ENCODE measurements around the gene HOXC6.

DNA sequence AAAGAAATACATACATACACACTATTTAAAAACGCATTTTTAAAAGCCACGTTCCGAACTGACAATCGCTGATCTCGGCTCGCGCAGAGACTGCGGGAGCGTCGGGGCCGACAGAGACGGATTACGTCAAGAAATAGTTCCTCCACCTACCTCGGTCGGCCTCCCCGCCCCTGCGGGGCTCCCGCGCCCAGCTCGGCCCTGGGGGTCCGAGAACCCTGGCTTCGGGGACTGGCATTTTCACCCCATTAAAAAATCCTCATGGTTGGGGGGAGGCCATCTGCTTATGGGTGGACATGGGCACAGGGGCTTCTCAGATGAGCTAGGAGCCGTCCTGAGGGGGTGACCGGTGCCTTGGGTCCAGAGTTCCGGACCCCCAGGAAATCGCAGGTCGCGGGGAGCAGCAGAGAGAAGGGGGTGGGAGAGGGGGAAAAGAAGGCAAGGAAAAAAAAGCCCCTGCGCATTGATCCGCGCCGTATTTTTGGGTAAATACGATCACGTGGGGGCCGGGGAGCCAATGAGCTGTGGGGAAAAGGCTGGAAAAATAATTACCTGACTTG is 28.6 kb upstream of the HOXC6 start:
- TF ChIP-seq, protein P1, sequence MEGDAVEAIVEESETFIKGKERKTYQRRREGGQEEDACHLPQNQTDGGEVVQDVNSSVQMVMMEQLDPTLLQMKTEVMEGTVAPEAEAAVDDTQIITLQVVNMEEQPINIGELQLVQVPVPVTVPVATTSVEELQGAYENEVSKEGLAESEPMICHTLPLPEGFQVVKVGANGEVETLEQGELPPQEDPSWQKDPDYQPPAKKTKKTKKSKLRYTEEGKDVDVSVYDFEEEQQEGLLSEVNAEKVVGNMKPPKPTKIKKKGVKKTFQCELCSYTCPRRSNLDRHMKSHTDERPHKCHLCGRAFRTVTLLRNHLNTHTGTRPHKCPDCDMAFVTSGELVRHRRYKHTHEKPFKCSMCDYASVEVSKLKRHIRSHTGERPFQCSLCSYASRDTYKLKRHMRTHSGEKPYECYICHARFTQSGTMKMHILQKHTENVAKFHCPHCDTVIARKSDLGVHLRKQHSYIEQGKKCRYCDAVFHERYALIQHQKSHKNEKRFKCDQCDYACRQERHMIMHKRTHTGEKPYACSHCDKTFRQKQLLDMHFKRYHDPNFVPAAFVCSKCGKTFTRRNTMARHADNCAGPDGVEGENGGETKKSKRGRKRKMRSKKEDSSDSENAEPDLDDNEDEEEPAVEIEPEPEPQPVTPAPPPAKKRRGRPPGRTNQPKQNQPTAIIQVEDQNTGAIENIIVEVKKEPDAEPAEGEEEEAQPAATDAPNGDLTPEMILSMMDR (IDR thresholded peaks at IDR 0.05; ENCODE audit: insufficient read depth, low read length) = no peak
- no peak for TF ChIP-seq POLR2AphosphoS5 (IDR thresholded peaks at IDR 0.05; ENCODE audit: low read depth)
- TF ChIP-seq, protein P2, sequence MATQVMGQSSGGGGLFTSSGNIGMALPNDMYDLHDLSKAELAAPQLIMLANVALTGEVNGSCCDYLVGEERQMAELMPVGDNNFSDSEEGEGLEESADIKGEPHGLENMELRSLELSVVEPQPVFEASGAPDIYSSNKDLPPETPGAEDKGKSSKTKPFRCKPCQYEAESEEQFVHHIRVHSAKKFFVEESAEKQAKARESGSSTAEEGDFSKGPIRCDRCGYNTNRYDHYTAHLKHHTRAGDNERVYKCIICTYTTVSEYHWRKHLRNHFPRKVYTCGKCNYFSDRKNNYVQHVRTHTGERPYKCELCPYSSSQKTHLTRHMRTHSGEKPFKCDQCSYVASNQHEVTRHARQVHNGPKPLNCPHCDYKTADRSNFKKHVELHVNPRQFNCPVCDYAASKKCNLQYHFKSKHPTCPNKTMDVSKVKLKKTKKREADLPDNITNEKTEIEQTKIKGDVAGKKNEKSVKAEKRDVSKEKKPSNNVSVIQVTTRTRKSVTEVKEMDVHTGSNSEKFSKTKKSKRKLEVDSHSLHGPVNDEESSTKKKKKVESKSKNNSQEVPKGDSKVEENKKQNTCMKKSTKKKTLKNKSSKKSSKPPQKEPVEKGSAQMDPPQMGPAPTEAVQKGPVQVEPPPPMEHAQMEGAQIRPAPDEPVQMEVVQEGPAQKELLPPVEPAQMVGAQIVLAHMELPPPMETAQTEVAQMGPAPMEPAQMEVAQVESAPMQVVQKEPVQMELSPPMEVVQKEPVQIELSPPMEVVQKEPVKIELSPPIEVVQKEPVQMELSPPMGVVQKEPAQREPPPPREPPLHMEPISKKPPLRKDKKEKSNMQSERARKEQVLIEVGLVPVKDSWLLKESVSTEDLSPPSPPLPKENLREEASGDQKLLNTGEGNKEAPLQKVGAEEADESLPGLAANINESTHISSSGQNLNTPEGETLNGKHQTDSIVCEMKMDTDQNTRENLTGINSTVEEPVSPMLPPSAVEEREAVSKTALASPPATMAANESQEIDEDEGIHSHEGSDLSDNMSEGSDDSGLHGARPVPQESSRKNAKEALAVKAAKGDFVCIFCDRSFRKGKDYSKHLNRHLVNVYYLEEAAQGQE (IDR thresholded peaks at IDR 0.05; ENCODE audit: insufficient replicate concordance, low read depth) = no peak
- no peak for TF ChIP-seq GABPA (IDR thresholded peaks at IDR 0.05; ENCODE audit: low read depth)
